Ammon's horn (tissue), 1 donor: ENCODE data around the gene RUBCNL.
"Not testable (repeated sequence)": the region's sequence is repeated elsewhere in the genome, so short reads cannot be mapped to it uniquely, and the experiment has no call there.

Source experiments
- DNase-seq: peaks from one replicate; pipeline ENCODE4 v3.0.0-alpha.2; 2016; ENCODE audit warnings: low spot score

The RUBCNL gene

DNA sequence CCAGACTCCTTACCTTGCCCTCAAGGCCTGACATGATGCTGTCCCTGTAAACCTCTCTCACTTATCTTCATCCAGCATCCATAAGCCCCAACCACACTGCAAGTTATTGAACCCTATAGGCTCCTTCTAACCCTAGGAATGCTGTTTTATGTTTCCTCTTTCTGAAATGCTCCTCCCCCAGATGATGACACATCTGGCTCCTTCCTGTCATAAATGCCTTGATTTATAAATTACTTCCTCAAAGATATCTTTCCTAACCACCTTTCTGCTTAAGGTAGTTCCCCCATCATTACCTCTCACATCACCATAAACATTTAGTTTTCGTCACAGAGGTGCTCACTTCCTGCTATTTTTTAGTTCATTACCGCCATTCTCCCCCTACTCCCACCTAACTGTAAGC, 12.3 kb downstream of the RUBCNL start:
- DNase-seq, result no peak

DNA sequence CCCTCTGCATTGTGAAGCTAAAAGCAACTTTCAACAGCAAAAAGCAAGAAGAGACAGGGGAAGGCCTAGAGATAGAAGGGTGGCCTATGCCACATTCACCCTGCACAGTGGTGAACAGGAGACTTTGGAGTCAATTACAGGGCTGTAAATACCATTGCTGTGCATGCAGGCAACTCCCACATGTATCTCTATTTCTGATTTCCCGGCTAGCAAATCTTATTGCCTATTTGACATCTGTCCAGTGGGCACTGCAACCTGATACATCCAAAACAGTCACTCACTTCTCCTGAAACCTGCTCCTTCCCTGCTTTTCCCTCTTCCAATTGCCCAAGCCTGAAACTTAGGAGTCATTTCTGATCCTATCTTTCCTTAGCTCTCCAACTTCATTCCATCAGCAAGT, 13.4 kb downstream of the RUBCNL start:
- no peak for DNase-seq

DNA sequence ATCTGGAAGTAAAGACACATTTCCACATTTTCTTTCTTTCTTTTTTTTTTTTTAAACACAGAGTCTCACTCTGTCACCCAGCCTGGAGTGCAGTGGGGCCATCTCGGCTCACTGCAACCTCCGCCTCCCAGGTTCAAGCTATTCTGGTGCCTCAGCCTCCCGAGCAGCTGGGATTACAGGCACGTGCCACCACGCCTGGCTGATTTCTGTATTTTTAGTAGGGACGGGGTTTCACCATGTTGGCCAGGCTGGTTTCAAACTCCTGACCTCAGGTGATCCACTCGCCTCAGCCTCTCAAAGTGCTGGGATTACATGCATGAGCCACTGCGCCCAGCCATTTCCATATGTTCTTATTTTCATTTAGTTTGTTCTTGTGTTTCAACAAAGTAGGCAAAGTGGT, 14.1 kb downstream of the RUBCNL start:
- DNase-seq, result not testable (repeated sequence)

DNA sequence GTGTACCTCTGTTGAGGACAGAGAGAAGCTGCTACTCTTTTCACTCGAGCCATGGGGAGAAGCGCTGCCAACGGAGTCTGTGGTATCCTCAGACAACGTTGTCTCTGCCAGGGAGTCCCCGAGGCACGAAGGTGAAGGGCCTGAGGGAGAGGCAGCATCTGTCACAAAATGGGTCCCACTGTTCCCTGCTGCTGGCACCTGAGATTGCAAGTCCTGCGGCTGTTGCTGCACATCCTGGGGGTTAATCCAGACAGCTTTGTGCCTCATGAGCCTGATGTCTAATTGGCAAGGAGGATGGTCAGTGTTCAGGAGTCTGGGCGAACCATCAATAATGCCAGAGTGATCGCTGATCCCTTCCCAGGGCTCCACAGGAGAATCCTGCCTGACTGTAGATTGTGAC, 15.0 kb downstream of the RUBCNL start:
- no peak for DNase-seq

DNA sequence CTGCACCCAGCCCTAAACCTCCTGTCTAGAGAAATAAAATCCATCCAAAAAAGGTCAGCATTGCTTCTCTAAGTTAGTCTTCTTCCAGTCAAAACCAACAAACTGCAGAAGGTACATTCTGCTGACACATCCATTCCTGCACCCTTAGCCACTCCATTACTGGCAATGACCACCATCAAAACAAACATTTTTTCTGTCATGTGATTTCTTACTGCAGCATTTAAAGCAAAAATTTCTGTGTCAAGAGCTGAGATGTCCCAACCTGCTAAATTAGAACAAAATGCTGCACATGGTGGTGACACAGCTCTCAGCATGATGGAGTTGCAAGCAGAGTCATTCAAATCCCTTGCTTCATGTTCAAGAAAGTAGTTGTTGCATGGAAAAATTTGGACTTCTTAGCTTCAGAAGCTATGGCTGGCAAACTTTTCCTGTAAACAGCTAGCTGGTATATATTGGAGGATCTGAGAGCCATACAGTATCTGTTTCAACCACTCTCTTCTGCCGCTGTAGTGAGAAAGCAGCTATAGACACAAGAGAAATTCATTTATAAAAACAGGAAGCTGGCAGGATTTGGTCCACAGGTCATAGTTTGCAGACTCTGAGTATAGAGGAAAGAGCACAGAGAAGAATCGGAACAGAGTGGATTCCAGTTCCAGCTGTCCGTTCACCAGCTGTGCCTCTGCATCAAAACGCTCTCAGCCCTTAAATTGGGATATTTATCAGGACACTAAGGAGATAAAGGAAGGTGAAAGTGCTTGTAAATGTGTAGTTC, 17.4 kb downstream of the RUBCNL start:
- DNase-seq, result no peak

DNA sequence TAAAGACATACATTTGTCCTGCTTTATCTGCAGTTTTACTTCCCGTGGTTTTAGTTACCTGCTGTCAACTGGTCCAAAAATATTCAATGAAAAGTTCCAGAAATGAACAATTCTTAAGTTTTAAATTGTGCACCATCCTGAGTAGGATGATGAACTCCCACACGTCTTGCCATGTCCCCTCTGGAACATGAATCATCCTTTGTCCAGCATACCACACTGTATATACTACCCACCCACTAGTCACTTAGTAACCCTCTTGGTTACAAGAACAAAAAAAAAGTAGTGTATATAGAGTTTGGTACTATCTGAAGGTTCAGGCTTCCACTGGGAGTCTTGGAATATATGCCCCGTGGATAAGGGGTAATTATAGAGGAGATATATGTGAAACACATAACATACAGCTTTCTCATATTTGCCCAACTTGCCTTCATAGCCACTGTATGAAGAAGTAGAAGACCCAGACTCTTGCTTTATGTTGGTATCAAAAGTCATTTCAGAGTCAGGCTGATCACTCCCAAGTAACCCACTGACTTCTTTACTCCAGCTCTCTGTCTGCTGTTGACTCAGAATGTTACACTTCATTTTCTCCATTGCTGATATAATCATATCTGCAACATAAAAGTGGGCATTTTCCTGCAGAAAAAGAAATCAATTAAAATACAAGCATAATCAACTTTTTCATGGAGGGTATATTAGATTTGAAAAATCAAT, 19.3 kb downstream of the RUBCNL start:
- DNase-seq, result no peak

DNA sequence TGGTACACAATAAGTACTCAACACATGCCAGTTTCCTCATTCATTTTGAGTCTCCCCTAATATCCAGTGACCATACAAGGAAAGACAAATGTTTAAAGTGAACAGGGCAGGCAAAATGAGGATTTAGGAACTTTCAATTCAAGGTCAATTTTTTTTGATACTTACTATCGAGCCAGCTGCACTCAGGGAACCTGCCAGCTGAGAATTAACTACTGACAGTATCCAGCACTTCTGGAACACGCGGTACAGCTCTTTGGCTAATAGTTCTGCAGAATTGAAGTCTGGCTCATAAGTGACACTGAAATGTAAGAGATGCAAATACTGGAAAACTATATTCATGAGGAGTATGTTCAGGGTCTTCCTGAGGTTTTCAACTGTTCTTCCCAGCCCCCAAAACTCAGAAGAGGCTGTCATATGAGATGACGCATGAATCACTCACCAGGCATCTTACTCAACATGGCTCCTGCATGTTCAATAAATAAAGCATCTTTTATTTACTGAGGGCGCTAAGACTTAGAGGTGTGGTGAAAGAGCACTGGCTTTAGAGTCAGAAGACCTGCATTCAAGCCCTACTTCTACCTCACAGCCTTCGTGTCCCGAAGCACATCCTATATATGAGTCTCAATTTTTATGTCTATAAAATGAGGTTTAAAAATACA, 25.6 kb downstream of the RUBCNL start:
- no peak for DNase-seq

DNA sequence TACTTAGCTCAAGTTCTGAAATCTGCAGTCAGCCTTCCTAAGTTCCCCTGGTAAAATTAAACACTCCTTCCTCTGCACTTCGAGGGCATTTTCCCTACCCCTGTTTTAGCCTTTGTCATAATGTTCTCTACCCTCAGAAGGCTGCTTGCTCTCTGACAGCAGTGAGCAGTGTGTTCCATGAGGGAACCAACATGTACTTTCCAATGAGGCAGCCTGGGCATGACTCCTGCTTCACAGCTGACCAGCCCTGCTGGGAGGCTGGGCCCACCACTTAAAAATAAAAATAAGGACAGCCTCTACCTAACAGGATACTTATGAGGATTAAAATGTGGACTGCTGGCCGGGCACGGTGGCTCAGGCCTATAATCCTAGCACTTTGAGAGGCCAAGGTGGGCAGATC, 26.4 kb downstream of the RUBCNL start:
- DNase-seq, result no peak

DNA sequence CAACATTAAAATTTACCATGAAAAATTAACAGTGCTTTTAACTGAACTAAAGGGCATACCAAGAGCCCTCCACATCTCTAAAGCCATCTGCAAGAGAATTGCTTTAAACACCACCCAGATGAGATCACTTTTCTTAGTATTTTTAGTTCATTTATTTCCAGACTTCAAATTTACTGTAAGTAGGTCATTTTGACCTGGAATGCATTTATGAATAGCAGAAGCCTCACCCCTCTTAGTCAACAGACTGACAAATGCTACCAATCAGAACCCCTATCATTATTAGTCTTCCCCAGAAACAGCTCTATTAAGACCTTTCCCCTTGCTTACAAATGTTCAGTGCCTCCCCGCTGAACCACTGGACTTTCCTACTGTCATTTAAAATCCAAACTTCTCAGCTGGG, 27.3 kb downstream of the RUBCNL start:
- DNase-seq, result no peak

DNA sequence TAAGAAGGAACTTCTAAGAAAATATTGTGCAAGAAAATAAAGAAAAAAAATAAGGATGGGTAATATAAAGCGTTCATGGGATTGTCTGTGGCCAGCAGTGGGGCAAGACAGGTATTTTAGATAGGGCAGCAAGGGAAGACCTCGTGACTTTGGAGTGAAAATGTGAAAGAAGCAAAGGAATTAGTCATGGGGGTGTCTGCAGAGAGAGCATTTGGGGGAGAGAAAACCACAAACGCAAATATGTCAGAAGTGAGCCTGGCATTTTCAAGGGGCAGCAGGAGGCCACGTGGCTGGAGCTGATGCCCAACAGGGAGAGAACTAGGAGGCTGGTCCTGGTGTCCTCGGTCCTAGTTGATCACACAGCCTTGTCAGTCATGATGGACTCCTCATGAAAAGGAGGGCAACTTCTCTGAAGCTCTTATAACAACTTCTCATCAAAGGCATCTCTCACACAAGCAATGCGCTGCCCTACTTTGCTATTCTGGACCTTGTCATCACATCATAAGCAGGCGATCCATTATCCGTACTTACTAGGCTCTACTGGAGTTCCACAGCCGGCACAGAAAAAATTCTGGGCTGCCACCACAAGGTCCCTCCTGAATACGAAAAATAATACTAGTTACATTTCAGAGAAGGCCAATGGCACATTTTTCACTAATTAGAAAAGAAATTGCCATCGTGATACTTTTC, 31.0 kb downstream of the RUBCNL start:
- no peak for DNase-seq

DNA sequence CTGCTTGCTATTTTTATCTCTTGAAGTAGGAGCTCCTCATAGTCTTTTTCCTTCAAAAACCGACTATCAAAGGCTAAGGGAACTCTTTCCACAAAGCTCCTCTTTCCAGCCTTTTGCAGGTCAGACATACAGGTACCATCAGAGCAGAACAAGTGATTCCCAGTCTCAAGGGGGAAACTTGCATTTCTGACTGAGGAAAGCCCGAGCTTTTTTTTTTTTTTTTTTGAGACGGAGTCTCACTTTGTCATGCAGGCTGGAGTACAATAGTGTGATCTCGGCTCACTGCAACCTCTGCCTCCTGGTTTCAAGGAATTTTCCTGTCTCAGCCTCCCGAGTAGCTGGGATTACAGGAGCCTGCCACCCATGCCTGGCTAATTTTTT, 32.0 kb downstream of the RUBCNL start:
- no peak for DNase-seq

DNA sequence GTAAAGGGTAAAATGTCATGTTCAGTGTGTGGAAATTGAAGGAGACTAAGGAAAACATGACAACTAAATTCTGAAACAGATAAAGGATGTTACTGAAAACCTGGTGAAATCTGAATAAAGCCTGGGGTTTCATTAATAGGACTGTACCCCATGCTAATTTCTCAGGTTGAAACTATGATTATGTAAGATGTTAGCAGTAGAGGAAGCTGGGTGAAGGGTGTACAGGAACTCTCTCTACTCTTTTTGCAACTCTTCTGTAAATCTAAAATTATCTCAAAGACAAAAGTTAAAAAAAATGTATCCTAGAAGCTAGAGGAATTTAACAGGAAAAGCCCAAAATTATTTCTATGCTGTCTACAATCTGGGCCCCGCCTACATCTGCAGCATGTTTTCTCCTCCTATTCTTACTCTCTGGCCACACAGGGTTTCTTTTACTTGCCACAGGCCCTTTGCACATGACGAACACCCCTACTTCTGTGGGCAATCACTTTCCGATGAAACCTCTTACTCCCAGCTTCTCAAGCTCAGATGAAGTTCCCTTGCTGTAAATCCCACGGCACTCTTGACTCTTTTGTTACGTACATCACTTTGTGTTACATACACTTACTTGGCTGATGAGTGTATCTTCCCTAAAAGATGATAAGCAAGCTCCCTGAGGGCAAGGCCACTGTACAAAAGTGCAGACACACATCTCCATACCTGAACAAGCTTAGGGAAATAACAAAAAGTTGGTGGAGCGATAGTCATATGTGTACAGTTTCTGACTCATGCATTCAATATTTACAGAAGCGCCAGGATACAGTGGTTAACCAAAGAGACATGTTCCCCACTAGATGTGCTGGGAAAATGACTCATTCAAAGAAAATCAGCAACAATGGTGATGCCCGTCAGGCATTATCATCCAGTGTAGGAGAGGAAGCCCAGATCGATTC, 32.6 kb downstream of the RUBCNL start:
- DNase-seq, result no peak

DNA sequence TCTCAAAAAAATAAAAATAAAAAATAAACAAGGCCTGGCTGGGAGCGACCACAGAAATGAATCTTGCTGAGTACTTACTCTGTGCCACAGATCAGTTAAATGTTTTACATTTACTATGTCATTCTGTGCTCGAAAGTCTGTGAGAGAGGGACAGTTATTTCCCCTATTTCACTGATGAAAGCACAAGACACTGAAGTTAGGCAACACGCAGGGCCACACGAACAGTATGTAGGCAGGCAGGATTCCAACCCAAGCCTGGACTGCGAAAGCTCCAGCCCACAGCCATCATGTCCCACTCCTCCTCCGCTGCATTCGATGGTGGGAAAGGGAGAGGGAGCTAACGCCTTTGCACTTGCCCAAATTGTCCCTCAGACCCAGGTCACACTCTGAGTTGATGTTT, 34.2 kb downstream of the RUBCNL start:
- peak; percentile 33 for DNase-seq

DNA sequence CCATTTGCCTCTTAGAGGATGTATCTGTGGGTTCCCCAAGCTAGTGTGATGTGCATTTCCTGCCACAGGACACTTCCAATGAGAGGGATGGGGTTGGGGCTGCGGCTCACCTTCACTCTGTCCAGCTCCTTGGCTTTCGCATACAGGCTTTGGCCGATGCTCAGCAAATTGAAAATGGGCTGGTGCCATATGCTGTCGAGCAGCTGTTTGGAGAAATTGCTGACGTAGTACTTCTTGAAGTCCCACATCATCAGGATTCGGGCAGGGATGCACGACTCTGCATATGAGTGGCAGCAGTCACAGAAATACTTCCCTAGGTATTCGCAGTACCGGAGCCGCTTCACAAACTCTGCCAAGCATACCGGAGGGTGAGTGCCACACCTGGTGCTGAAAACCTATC, 37.0 kb downstream of the RUBCNL start:
- DNase-seq, result no peak

DNA sequence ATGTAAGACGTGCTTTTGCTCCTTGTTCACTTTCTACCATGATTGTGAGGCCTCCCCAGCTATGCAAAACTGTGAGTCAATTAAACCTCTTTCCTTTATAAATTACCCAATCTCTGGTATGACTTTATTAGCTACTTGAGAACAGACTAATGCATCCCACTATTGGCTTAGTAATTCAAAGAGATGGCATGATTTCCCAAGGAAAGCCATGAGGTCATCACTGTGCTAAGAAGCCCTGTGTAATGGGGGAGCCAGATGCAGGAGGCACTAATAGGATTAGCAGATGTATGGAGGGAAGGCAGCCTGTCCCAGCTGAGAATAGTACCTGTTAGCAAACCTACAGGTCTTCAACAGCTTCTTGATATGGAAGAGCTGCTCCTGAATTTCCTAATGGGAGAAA, 38.1 kb downstream of the RUBCNL start:
- DNase-seq, result no peak

DNA sequence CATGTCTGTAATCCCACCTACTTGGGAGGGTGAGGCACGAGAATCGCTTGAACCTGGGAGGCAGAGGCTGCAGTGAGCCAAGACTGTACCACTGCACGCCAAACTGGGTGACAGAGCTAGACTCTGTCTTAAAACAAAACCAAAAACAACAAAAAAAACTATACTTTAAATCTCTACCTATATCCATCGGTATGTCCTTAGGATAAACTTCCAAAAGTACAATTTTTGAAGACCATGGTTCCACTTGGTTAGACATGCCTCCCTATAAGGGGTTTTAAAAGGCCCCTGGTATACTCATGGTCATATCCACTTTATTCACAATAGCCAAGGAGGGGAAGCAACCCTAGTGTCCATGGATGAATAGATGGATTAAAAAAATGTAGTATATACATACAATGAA, 39.8 kb downstream of the RUBCNL start:
- no peak for DNase-seq

DNA sequence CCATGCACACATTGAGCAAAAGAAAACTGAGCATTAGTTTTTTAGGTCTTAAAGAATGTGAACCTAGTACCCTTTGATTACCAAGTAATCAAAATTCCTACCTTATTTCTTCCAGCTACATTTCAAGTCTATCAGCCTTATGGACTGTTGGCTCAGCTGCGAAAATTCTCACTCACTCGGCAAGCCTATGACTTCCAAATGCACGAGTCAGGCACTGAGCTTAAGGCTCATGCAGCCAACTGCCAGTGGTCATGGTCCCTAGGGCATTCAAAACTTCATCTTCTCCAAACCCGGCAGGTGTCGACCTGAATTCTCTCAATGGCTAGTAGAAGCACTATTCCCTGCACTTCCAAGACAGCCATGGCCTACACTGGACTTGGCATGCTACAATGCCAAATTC, 41.2 kb downstream of the RUBCNL start:
- DNase-seq, result no peak

DNA sequence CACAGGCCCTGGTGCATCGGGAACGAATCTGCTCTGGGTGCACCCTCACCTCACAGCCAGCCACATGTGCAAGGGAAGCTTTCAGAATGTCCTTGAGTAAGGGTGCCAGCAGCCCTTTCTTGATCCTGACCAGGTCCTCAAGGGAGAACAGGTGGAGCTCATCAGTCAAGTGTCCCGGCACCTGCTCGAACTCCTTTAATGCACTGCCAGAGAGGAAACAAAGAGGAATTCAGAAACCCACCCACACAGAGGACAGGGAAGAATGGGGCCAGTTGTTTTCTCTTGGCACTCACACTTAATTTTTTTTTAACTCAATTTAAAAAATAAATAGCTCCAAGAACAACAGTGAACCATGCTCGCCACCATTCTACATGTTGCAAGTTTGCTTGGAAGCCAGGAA, 41.7 kb downstream of the RUBCNL start:
- DNase-seq, result no peak

DNA sequence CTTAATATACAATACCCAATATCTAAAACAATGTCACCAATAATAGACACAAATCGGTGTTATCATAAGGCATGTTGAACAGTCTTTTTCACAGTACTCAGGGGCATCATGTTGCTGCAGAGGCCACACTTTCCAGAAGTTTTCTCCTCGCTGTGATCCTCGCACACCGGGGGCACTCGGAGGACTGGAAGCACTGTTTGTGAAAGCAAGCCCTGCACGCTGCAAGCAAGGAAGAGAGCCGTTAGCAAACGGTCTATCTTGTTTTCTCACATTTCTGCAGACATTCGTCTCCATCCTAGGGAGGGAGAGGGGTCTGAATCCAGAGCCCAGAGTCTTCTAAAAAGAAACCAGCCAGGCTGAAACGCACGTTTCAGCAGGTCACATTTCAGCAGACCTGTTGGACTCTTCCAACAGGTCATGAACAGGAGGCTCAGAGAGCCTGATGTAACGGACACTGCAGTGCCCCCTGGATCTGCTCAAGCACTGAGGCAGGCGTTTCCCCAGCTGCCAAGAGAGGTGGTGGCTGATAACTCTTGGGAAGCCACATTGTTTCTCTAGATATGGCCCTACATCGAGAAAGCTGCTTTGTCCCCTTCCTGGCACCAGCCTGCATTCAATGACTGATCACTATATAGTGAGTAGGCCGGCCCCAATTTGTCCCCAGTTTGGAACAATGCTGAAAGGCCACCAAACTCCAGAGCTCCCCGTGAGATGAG, 43.6 kb downstream of the RUBCNL start:
- DNase-seq, result no peak

DNA sequence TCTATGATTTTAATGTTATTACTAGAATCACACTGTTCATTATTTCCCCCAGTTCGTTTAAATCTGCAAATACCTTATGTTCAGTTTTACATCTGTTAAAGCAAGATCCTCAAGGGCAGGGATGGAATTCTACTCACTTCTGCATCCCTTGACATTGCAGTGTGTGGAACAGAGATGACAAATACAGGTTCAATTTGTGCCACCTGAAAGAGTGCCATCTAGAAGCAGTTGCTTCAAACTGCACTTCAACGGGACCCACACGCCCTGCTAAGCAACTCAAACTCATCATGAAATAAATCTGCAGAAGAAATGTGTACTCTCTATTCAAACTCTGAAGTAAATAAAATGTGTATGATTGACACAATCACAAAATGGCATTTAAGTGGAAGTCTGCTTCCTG, 44.5 kb downstream of the RUBCNL start:
- no peak for DNase-seq

DNA sequence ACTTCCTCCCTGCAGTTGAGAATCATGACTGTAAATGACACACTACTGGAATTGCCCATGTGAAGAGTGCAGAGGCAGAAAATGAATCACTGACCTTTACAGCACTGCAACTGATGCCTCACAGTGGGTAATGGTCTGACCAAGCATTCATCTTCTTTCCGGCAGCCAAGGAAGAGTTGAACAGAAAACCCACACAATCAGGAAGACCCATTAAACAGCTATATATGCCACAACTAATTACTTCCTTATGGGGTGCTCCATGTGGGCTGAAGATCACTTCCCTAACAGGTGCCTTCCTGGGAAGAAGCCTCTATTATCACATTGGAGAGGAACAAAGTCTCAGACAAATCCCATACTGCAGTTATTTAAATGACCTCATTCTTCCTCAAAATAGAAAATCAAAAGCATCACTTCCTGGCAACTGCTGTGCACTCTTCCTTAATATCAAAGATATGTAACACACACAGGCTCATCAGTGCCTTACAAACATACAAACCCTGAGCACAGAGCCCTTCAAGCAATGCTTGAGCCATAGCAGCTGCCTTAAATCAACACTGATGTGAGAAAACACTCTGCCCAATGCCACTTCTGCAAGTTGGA, 45.8 kb downstream of the RUBCNL start:
- no peak for DNase-seq
